ENCODE measurements around the gene GRAMD2A. TPM values are rescaled to one million over a fixed set of nuclear protein-coding genes. Genes with fewer than 3 reads are reported as not detected.

GRAMD2A gene
- total RNA-seq, 1 donor from 2014 or later: not detected

GRCh38 chr15:72182673-72183072 is 14.9 kb downstream of the GRAMD2A start:
- CTCF ChIA-PET: no interaction called here
- H3K4me1 Mint-ChIP-seq: no peaks in the 10 kb centered on the region
- ATAC-seq (ENCODE audit: low read depth) (no peak), DNase-seq (no peak)
- no peak overlapping the region for H3K27ac Mint-ChIP-seq
- H3K36me3 Mint-ChIP-seq (ENCODE audit: low read depth): no peaks in the 10 kb centered on the region
- POLR2A ChIA-PET: no interaction called here
- intact Hi-C loops (cut with micrococcal nuclease): no loop called here
- no peak for TF ChIP-seq CTCF (IDR thresholded peaks at IDR 0.05)
- no peaks in the 10 kb centered on the region for H3K9me3 Mint-ChIP-seq
- peaks cover 29% of the 10 kb centered on the region for H3K27me3 Mint-ChIP-seq
- no peak overlapping the region for H3K4me3 Mint-ChIP-seq

DNA sequence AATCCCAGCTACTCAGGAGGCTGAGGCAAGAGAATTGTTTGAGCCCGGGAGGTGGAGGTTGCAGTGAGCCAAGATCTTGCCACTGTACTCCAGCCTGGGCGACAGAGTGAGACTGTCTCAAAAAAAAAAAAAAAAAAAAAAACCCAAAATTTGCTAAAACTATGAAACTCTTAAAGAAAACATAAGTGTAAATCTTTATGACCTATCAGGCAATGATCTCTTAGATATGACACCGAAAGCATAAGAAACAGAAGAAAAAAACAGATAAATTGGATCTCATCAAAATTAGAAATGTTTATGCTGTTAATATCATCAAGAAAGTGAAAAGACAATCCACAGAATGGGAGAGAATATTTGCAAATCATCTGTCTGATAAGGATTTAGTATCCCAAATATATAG is 15.3 kb downstream of the GRAMD2A start:
- no peak overlapping the region for H3K27ac Mint-ChIP-seq
- DNase-seq (no peak), ATAC-seq (ENCODE audit: low read depth) (no peak)
- H3K36me3 Mint-ChIP-seq (ENCODE audit: low read depth): no peaks in the 10 kb centered on the region
- intact Hi-C loops (cut with micrococcal nuclease): no loop called here
- ChIA-PET CTCF (no interaction called here), POLR2A (no interaction called here)
- TF ChIP-seq CTCF (IDR thresholded peaks at IDR 0.05): no peak
- no peaks in the 10 kb centered on the region for H3K9me3 Mint-ChIP-seq
- H3K4me3 Mint-ChIP-seq: no peak overlapping the region
- peaks cover 29% of the 10 kb centered on the region for H3K27me3 Mint-ChIP-seq
- no peaks in the 10 kb centered on the region for H3K4me1 Mint-ChIP-seq

- intact Hi-C loops (cut with micrococcal nuclease): no loop called here
- DNase-seq (no peak), ATAC-seq (ENCODE audit: low read depth) (no peak)
- POLR2A ChIA-PET: no interaction called here
- no peak for TF ChIP-seq CTCF (IDR thresholded peaks at IDR 0.05)
- H3K27me3 Mint-ChIP-seq: peaks cover 27% of the 10 kb centered on the region
- H3K4me3 Mint-ChIP-seq: no peak overlapping the region
- no peak overlapping the region for H3K27ac Mint-ChIP-seq
- CTCF ChIA-PET: no interaction called here
- H3K4me1 Mint-ChIP-seq: no peaks in the 10 kb centered on the region
- H3K36me3 Mint-ChIP-seq (ENCODE audit: low read depth): no peaks in the 10 kb centered on the region
- H3K9me3 Mint-ChIP-seq: no peaks in the 10 kb centered on the region
Measured at GRCh38 chr15:72180761-72181324, 16.7 kb downstream of the GRAMD2A start.

DNA sequence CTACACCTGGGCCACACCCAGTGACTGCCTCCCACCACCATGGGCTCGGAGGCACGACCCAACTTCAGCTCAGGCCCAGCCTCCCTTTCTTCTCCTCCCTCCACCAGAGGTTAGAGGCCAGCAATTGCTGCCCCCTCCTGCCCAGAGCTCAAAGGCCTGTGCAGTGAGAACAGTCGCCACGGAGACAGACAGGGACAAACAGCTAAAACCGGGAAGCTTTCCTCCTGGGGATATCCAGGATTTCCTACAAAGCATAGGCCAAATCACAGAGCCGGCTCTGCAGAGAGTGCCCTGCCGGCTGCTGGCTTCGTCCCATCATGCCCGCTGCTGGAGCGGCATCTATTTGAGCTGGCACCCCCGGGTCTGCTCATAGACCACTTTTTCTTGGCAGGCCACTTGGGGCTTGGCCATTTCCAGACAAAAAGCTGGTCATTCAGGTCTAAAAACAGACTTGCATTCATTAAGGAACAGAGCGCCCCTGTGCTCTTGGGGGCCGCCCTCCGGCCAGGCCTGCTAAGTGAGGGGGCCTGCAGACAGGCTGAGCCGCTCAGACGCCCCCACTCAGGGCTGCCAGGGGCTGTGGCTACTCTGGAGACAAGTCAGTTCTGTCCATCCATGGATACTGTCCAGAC is 17.5 kb downstream of the GRAMD2A start:
- Mint-ChIP-seq H3K9me3 (no peaks in the 10 kb centered on the region), H3K4me1 (no peaks in the 10 kb centered on the region), H3K27me3 (peaks cover 23% of the 10 kb centered on the region), H3K27ac (no peak overlapping the region), H3K36me3 (ENCODE audit: low read depth) (no peaks in the 10 kb centered on the region), H3K4me3 (no peak overlapping the region)
- no peak for ATAC-seq (ENCODE audit: low read depth)
- ChIA-PET POLR2A (no interaction called here), CTCF (no interaction called here)
- intact Hi-C loops (cut with micrococcal nuclease): no loop called here
- DNase-seq: no peak
- TF ChIP-seq CTCF (IDR thresholded peaks at IDR 0.05): no peak

DNA sequence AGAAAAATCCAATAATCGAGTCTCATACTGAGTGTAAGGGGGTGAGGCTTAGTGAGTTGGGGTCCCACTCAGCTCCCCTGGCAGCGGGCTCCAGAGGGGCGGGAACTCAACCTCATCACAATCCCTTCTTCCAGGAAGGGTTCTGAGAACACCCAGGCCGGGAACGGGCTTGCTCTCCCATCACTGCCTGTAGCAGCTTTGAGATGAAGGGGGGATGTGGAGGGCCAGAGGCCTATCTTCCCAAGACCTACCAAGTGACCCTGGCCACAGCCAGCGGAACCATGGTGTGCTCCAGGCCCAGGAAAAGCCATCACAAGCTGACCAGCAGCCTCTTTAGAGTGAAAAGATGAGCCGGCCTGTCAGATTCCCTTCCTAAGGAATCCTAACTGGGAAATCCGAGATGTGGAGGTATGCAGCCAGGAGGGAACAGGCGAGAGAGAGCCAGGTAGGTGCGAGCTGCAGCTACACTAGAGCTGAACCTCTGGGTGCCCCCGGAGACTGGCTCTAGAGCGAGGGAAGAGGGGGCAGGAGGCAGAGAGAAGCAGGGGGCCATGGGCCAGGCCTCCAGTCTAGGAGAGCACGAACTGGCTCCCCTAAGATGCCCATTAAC is 18.5 kb downstream of the GRAMD2A start:
- Mint-ChIP-seq H3K9me3 (no peaks in the 10 kb centered on the region), H3K27me3 (peaks cover 23% of the 10 kb centered on the region), H3K4me1 (no peaks in the 10 kb centered on the region), H3K27ac (no peak overlapping the region), H3K4me3 (no peak overlapping the region), H3K36me3 (ENCODE audit: low read depth) (no peaks in the 10 kb centered on the region)
- DNase-seq: no peak
- ChIA-PET CTCF (interaction anchor here (0.7 kb wide), 1 partner anchor 108 kb away, joined by 3 read pairs; no protein-coding TSS in a partner anchor), POLR2A (no interaction called here)
- intact Hi-C loops (cut with micrococcal nuclease): no loop called here
- no peak for ATAC-seq (ENCODE audit: low read depth)
- no peak for TF ChIP-seq CTCF (IDR thresholded peaks at IDR 0.05)
